Endothelial cell of umbilical vein (primary cell): ENCODE results near the gene HNRNPH1.

Experiments
- EZH2 ChIP-seq: IDR thresholded peaks from 2 replicates; pipeline ENCODE4 v1.6.1; 2012; ENCODE audit warnings: borderline replicate concordance, low read depth, mild to moderate bottlenecking, moderate library complexity, low read length, inconsistent platforms; ENCODE audit not compliant: severe bottlenecking
- FOS ChIP-seq: IDR thresholded peaks from 2 replicates; pipeline ENCODE4 v1.6.1; 2011; ENCODE audit warnings: mild to moderate bottlenecking, low read length, moderate library complexity, borderline replicate concordance; ENCODE audit not compliant: insufficient read depth
- GATA2 ChIP-seq: IDR thresholded peaks from 2 replicates; pipeline ENCODE4 v1.7.0; 2011; ENCODE audit warnings: low read depth, mild to moderate bottlenecking, moderate library complexity, mixed read lengths, low read length; ENCODE audit not compliant: insufficient read length, insufficient read depth
- JUN ChIP-seq: IDR thresholded peaks from 2 replicates; pipeline ENCODE4 v1.6.1; 2011; ENCODE audit warnings: borderline replicate concordance, low read depth; ENCODE audit not compliant: insufficient read length, insufficient read depth
- MYC ChIP-seq: IDR thresholded peaks from one replicate; pipeline ENCODE4 v1.6.1; 2011; ENCODE audit warnings: mild to moderate bottlenecking, low read depth, low read length
- POLR2A ChIP-seq: IDR thresholded peaks from 2 replicates; pipeline ENCODE4 v1.6.1; 2012; ENCODE audit warnings: low read depth, mild to moderate bottlenecking, control low read depth, low read length
- POLR2AphosphoS5 ChIP-seq: IDR thresholded peaks from 2 replicates; pipeline ENCODE4 v1.6.1; 2012; ENCODE audit warnings: low read depth, mild to moderate bottlenecking, control low read depth, low read length, moderate library complexity; ENCODE audit not compliant: insufficient read depth
- TF ChIP-seq, protein P1 (sequence below), 2 donors: IDR thresholded peaks; 1 replicate in 1 of 2; 2 replicates in 1 of 2; pipeline ENCODE4 v1.5.1; 2011; ENCODE audit warnings: low read length in 2 of 2, mild to moderate bottlenecking in 2 of 2, moderate library complexity in 2 of 2, control low read depth in 1 of 2, inconsistent platforms in 1 of 2, low read depth in 1 of 2; ENCODE audit not compliant: insufficient read depth in 1 of 2; ENCODE audit errors: extremely low read depth in 1 of 2

DNA sequence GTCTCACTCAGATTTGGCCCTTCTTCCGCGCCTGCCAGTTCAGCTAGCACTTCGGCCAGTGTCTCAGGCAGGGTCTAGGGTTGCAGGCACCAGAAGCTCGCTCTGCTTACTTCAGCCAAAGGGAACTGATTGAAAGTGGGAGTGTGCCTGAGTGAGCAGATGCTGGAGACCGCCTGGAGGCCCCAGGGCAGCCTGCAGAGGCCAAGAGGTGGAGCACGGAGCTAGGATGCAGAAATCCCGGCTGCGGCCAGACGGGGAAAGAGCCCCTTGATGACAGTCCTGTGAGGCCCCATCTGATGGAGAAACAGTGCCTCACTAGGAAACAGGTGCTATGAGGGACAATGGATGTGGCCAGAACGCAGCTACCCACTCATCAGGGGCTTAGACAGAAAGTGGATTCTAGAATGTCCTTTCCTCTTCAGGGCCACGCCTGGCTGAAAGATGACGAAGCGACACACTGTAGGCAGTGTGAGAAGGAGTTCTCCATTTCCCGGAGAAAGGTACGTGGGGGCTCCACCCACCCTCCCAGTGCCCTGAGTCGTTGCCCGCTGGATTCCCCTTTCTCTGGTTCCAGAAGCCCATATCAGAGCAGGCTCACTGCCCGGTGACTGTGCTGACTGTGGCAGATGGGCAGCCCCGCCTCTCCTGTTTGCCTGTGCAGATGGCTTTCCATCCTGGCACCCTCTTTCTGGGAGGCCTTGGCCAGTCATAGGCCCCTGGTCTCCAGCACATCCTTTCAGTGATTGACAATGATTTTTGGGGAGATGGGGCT is 16.1 kb downstream of the HNRNPH1 start:
- TF ChIP-seq, protein P1, sequence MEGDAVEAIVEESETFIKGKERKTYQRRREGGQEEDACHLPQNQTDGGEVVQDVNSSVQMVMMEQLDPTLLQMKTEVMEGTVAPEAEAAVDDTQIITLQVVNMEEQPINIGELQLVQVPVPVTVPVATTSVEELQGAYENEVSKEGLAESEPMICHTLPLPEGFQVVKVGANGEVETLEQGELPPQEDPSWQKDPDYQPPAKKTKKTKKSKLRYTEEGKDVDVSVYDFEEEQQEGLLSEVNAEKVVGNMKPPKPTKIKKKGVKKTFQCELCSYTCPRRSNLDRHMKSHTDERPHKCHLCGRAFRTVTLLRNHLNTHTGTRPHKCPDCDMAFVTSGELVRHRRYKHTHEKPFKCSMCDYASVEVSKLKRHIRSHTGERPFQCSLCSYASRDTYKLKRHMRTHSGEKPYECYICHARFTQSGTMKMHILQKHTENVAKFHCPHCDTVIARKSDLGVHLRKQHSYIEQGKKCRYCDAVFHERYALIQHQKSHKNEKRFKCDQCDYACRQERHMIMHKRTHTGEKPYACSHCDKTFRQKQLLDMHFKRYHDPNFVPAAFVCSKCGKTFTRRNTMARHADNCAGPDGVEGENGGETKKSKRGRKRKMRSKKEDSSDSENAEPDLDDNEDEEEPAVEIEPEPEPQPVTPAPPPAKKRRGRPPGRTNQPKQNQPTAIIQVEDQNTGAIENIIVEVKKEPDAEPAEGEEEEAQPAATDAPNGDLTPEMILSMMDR (IDR thresholded peaks at IDR 0.05; ENCODE audit: extremely low read depth in 1 of 2, insufficient read depth in 1 of 2, low read depth in 1 of 2, low read length in 2 of 2): no peak
- TF ChIP-seq EZH2 (no peak), MYC (no peak), POLR2AphosphoS5 (peak; percentile 72), POLR2A (peak; percentile 57), JUN (no peak), GATA2 (no peak), FOS (no peak)
